ENCODE data around the gene KIF1B.

- TF ChIP-seq CTCF (IDR thresholded peaks at IDR 0.05; ENCODE audit: borderline replicate concordance, extremely low read depth, low read length, poor library complexity, severe bottlenecking) (no peak), EZH2 (IDR thresholded peaks at IDR 0.05; ENCODE audit: borderline replicate concordance, low read depth, low read length, severe bottlenecking) (no peak)
Measured at GRCh38 chr1:10171105-10171767, 39.1 kb upstream of the KIF1B start.
